Liver (tissue), 9 donors: ENCODE results near the gene EBF3. TPM values are rescaled to one million over a fixed set of nuclear protein-coding genes. Genes with fewer than 3 reads are reported as not detected.

Experiments
- DNase-seq: peaks from one replicate; pipeline ENCODE4 v3.0.0-alpha.2; 2017; ENCODE audit warnings: low spot score
- H3K27ac ChIP-seq, 2 donors: one replicate each; pipeline ENCODE4 v1.7.0; 2013; ENCODE audit warnings: inconsistent platforms in 2 of 2, low read length in 2 of 2, control low read depth in 1 of 2, low read depth in 1 of 2, mild to moderate bottlenecking in 1 of 2
- H3K27me3 ChIP-seq, 4 donors: one replicate each; pipeline versions ENCODE4 v1.6.1 to v1.7.0; 2013; ENCODE audit warnings: low read length in 3 of 4, inconsistent platforms in 1 of 4, mild to moderate bottlenecking in 1 of 4, moderate library complexity in 1 of 4; ENCODE audit not compliant: control insufficient read depth in 4 of 4, insufficient read depth in 4 of 4
- H3K36me3 ChIP-seq, 4 donors: one replicate each; pipeline versions ENCODE4 v1.6.1 to v1.7.0; 2013; ENCODE audit warnings: low read length in 3 of 4, mild to moderate bottlenecking in 3 of 4, low read depth in 1 of 4, moderate library complexity in 1 of 4; ENCODE audit not compliant: control insufficient read depth in 4 of 4, insufficient read depth in 3 of 4
- H3K4me1 ChIP-seq, 4 donors: one replicate each; pipeline versions ENCODE4 v1.6.1 to v1.7.0; 2013; ENCODE audit warnings: low read length in 3 of 4, mild to moderate bottlenecking in 3 of 4, moderate library complexity in 1 of 4; ENCODE audit not compliant: control insufficient read depth in 4 of 4, insufficient read depth in 4 of 4
- H3K4me3 ChIP-seq, 3 donors: one replicate each; pipeline versions ENCODE4 v1.6.1 to v1.7.0; 2013; ENCODE audit warnings: low read length in 3 of 3, control low read depth in 1 of 3, low read depth in 1 of 3, mild to moderate bottlenecking in 1 of 3
- H3K9ac ChIP-seq, 2 donors: one replicate each; pipeline ENCODE4 v1.7.0; 2013; ENCODE audit warnings: low read length in 2 of 2, mild to moderate bottlenecking in 2 of 2, moderate library complexity in 2 of 2, control low read depth in 1 of 2, low read depth in 1 of 2
- H3K9me3 ChIP-seq, 4 donors: one replicate each; pipeline versions ENCODE4 v1.6.1 to v1.7.0; 2013; ENCODE audit warnings: low read length in 3 of 4; ENCODE audit not compliant: control insufficient read depth in 4 of 4
- EGR1 ChIP-seq, 2 donors: IDR thresholded peaks; 2 replicates each; pipeline ENCODE4 v1.6.1; 2016 to 2018; ENCODE audit warnings: antibody characterized with exemption in 2 of 2, low read depth in 2 of 2
- FOXA1 ChIP-seq: IDR thresholded peaks from 2 replicates; pipeline ENCODE4 v1.6.1; 2016; ENCODE audit warnings: antibody characterized with exemption
- FOXA2 ChIP-seq: IDR thresholded peaks from 2 replicates; pipeline ENCODE4 v1.6.1; 2016; ENCODE audit warnings: antibody characterized with exemption
- GABPA ChIP-seq, 2 donors: IDR thresholded peaks in 1 of 2; conservative IDR thresholded peaks in 1 of 2; 2 replicates each; pipeline ENCODE4 v1.6.1; 2016; ENCODE audit warnings: antibody characterized with exemption in 2 of 2, mild to moderate bottlenecking in 1 of 2, moderate library complexity in 1 of 2
- HNF4A ChIP-seq, 2 donors: conservative IDR thresholded peaks; 2 replicates each; pipeline ENCODE4 v1.6.1; 2016; ENCODE audit warnings: antibody characterized with exemption in 2 of 2, mild to moderate bottlenecking in 2 of 2
- HNF4G ChIP-seq: IDR thresholded peaks from 2 replicates; pipeline ENCODE4 v1.6.1; 2016; ENCODE audit warnings: antibody characterized with exemption
- JUND ChIP-seq, 2 donors: IDR thresholded peaks; 2 replicates each; pipeline ENCODE4 v1.6.1; 2016; ENCODE audit warnings: antibody characterized with exemption in 2 of 2
- NR2F2 ChIP-seq: IDR thresholded peaks from 2 replicates; pipeline ENCODE4 v1.6.1; 2016; ENCODE audit warnings: antibody characterized with exemption
- RAD21 ChIP-seq, 2 donors: IDR thresholded peaks; 2 replicates each; pipeline ENCODE4 v1.6.1; 2016; ENCODE audit warnings: antibody characterized with exemption in 2 of 2, mild to moderate bottlenecking in 2 of 2
- RXRA ChIP-seq, 2 donors: IDR thresholded peaks; 2 replicates each; pipeline ENCODE4 v1.6.1; 2017 to 2018; ENCODE audit warnings: antibody characterized with exemption in 2 of 2, mild to moderate bottlenecking in 1 of 2
- SP1 ChIP-seq: IDR thresholded peaks from 2 replicates; pipeline ENCODE4 v1.6.1; 2018; ENCODE audit warnings: antibody characterized with exemption, mild to moderate bottlenecking
- TAF1 ChIP-seq: conservative IDR thresholded peaks from 2 replicates; pipeline ENCODE4 v1.6.1; 2016; ENCODE audit warnings: antibody characterized with exemption, mild to moderate bottlenecking
- YY1 ChIP-seq: IDR thresholded peaks from 2 replicates; pipeline ENCODE4 v1.6.1; 2016; ENCODE audit warnings: antibody characterized with exemption, mild to moderate bottlenecking
- WGBS: extraction: QIAGEN DNeasy Blood & Tissue Kit; methylation state at CpG from one replicate; pipeline ENCODE4 v1.1.7; 2013; 5-methylcytosine and 5-hydroxymethylcytosine counted together
- polyA plus RNA-seq, 2 donors: library from polyadenylated mRNA; stranded (reverse) in 1 of 2; unstranded in 1 of 2; fragments of 200-250 nt in 1 of 2; fragments of >200 nt in 1 of 2; fragmentation: Nextera tagmentation in 1 of 2; extraction: Ambion mirVana in 1 of 2; gene quantifications; one replicate each; pipeline versions ENCODE4 v1.2.1 to v1.2.3, GENCODE V29; 2013 to 2015
- total RNA-seq, 2 donors: library from RNA; depleted of rRNA; stranded (reverse); fragments of >200 nt; gene quantifications; one replicate each; pipeline ENCODE4 v1.2.3, GENCODE V29; 2014
- TF ChIP-seq, protein P1 (sequence below): IDR thresholded peaks from 2 replicates; pipeline ENCODE4 v1.6.1; 2016; ENCODE audit warnings: antibody characterized with exemption
- TF ChIP-seq, protein P2 (sequence below): IDR thresholded peaks from 2 replicates; pipeline ENCODE4 v1.6.1; 2016; ENCODE audit warnings: antibody characterized with exemption, mild to moderate bottlenecking
- TF ChIP-seq, protein P3 (sequence below): fragments of 150-350 bp; IDR thresholded peaks from 2 replicates; pipeline ENCODE4 v1.5.1; 2017; ENCODE audit warnings: improper control_type of control experiment, low read depth, low read length; ENCODE audit not compliant: missing input control
- TF ChIP-seq, protein P4 (sequence below): IDR thresholded peaks from 2 replicates; pipeline ENCODE4 v1.6.1; 2016; ENCODE audit warnings: antibody characterized with exemption
- donor health status: healthy.
- donor health status: healthy.
- donor health status: healthy.
- donor health status: healthy.
- donor health status: healthy.

EBF3 gene
- total and polyA plus RNA-seq, 4 donors: 0.02 to 0.08 TPM; not detected in 2

DNA sequence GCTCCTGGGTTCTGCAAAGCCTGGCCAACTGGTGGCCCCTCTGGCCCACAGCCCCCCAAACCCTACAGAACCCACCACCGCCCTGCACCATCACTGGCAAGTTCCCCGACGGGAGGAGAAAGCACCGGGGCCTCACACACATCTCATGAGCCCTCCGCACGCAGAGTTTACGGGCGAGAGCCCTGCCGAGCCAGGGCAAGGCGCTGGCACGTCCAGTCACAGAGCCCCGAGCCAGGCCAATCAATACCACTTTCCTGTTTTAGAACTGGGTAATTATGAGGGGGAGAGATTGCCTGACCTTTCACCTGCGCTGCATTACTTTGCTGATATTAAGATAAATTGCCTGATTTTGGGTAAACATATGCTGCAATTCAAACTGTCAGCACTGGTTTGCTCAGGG lies 113.3 kb downstream of the EBF3 start:
- no peak overlapping the region for H3K9ac ChIP-seq
- peaks cover 0 to under 1% (median 0%) of the 10 kb centered on the region in 4 donors for H3K9me3 ChIP-seq
- H3K36me3 ChIP-seq: no peaks in the 10 kb centered on the region
- DNase-seq: no peak
- H3K4me3 ChIP-seq: no peak overlapping the region
- 43% methylated on average over 13 of the region's 13 CpGs for WGBS
- peaks cover 0 to 10% (median 8%) of the 10 kb centered on the region in 4 donors for H3K4me1 ChIP-seq
- no peak overlapping the region for H3K27ac ChIP-seq
- no peaks in the 10 kb centered on the region for H3K27me3 ChIP-seq
- no peak for TF ChIP-seq YY1
- TF ChIP-seq TAF1: no peak
- TF ChIP-seq, protein P1, sequence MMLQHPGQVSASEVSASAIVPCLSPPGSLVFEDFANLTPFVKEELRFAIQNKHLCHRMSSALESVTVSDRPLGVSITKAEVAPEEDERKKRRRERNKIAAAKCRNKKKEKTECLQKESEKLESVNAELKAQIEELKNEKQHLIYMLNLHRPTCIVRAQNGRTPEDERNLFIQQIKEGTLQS: no peak
- TF ChIP-seq, protein P2, sequence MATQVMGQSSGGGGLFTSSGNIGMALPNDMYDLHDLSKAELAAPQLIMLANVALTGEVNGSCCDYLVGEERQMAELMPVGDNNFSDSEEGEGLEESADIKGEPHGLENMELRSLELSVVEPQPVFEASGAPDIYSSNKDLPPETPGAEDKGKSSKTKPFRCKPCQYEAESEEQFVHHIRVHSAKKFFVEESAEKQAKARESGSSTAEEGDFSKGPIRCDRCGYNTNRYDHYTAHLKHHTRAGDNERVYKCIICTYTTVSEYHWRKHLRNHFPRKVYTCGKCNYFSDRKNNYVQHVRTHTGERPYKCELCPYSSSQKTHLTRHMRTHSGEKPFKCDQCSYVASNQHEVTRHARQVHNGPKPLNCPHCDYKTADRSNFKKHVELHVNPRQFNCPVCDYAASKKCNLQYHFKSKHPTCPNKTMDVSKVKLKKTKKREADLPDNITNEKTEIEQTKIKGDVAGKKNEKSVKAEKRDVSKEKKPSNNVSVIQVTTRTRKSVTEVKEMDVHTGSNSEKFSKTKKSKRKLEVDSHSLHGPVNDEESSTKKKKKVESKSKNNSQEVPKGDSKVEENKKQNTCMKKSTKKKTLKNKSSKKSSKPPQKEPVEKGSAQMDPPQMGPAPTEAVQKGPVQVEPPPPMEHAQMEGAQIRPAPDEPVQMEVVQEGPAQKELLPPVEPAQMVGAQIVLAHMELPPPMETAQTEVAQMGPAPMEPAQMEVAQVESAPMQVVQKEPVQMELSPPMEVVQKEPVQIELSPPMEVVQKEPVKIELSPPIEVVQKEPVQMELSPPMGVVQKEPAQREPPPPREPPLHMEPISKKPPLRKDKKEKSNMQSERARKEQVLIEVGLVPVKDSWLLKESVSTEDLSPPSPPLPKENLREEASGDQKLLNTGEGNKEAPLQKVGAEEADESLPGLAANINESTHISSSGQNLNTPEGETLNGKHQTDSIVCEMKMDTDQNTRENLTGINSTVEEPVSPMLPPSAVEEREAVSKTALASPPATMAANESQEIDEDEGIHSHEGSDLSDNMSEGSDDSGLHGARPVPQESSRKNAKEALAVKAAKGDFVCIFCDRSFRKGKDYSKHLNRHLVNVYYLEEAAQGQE: no peak
- TF ChIP-seq, protein P3, sequence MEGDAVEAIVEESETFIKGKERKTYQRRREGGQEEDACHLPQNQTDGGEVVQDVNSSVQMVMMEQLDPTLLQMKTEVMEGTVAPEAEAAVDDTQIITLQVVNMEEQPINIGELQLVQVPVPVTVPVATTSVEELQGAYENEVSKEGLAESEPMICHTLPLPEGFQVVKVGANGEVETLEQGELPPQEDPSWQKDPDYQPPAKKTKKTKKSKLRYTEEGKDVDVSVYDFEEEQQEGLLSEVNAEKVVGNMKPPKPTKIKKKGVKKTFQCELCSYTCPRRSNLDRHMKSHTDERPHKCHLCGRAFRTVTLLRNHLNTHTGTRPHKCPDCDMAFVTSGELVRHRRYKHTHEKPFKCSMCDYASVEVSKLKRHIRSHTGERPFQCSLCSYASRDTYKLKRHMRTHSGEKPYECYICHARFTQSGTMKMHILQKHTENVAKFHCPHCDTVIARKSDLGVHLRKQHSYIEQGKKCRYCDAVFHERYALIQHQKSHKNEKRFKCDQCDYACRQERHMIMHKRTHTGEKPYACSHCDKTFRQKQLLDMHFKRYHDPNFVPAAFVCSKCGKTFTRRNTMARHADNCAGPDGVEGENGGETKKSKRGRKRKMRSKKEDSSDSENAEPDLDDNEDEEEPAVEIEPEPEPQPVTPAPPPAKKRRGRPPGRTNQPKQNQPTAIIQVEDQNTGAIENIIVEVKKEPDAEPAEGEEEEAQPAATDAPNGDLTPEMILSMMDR: no peak
- TF ChIP-seq RXRA (IDR thresholded peaks at IDR 0.05): no peak

DNA sequence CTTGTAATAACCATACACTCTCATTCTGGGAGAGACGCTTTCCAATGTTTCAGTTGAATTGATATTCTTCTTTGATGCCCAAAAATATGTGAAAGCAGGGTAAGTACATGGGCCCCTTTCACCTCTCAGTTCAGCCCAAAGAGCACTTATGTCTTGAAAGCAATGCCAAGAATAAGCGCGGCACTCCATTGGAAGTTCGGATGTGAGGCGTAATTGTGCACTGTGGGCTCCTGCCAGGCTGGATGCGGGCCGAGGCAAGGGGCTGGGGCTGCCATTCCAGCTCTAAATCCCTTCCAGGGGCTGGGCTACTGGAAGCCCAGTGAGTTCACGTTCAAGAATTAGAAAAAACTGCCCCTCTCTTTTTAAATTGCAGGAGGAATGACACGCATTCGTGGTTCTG lies 113.8 kb downstream of the EBF3 start:
- TF ChIP-seq YY1 (no peak), HNF4A (conservative IDR thresholded peaks at IDR 0.05) (no peak), EGR1 (IDR thresholded peaks at IDR 0.05; ENCODE audit: low read depth in 2 of 2) (no peak), GABPA (IDR thresholded peaks at IDR 0.05 in 1 of 2, conservative IDR thresholded peaks at IDR 0.05 in 1 of 2) (no peak), RAD21 (IDR thresholded peaks at IDR 0.05) (no peak), JUND (IDR thresholded peaks at IDR 0.05) (no peak), NR2F2 (no peak), RXRA (IDR thresholded peaks at IDR 0.05) (no peak), SP1 (no peak), FOXA1 (no peak), HNF4G (no peak), TAF1 (no peak), FOXA2 (no peak)
- TF ChIP-seq, protein P4, sequence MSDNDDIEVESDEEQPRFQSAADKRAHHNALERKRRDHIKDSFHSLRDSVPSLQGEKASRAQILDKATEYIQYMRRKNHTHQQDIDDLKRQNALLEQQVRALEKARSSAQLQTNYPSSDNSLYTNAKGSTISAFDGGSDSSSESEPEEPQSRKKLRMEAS: no peak
- TF ChIP-seq, protein P2: no peak
- TF ChIP-seq, protein P1: no peak

More for the DNA sequence above, 113.8 kb downstream of the EBF3 start:
- Histone ChIP-seq H3K27me3 (no peaks in the 10 kb centered on the region), H3K4me3 (no peak overlapping the region), H3K27ac (no peak overlapping the region), H3K9ac (no peak overlapping the region), H3K9me3 (no peaks in the 10 kb centered on the region), H3K36me3 (no peaks in the 10 kb centered on the region), H3K4me1 (peaks cover 0 to 10% (median 8%) of the 10 kb centered on the region in 4 donors)
- DNase-seq: no peak
- 93% methylated on average over 10 of the region's 10 CpGs for WGBS
